MM.1S (cell line): Measurements from ENCODE around the gene DSN1.

ENCODE experiments used
- DNase-seq: peaks from one replicate; pipeline ENCODE4 v3.0.0-alpha.2; 2015
- H2AFZ ChIP-seq: fragments of 300-600 bp; sonication (generic); 2 replicates; pipeline ENCODE4 v1.6.0; 2016; ENCODE audit warnings: antibody characterized with exemption, low read length
- H3F3A ChIP-seq: fragments of 300-600 bp; sonication (generic); 2 replicates; pipeline ENCODE4 v1.6.1; 2016; ENCODE audit warnings: mild to moderate bottlenecking, antibody characterized with exemption, low read length, moderate library complexity, mixed read lengths; ENCODE audit not compliant: insufficient read depth
- H3K27ac ChIP-seq: fragments of 300-600 bp; sonication (generic); 2 replicates; pipeline ENCODE4 v1.5.1; 2016; ENCODE audit warnings: mild to moderate bottlenecking, low read length
- H3K27me3 ChIP-seq: fragments of 300-600 bp; sonication (generic); replicated peaks from 2 replicates; pipeline ENCODE4 v1.6.0; 2016; ENCODE audit warnings: low read length; ENCODE audit not compliant: insufficient read depth
- H3K36me3 ChIP-seq: fragments of 300-600 bp; sonication (generic); replicated peaks from 2 replicates; pipeline ENCODE4 v1.6.1; 2016; ENCODE audit warnings: mild to moderate bottlenecking, low read length, mixed read lengths; ENCODE audit not compliant: insufficient read depth
- H3K4me1 ChIP-seq: fragments of 300-600 bp; sonication (generic); 2 replicates; pipeline ENCODE4 v1.6.1; 2016; ENCODE audit warnings: low read length, mixed read lengths
- H3K4me2 ChIP-seq: fragments of 300-600 bp; sonication (generic); 2 replicates; pipeline ENCODE4 v1.6.0; 2016; ENCODE audit warnings: low read depth, low read length
- H3K4me3 ChIP-seq: fragments of 300-600 bp; sonication (generic); 2 replicates; pipeline ENCODE4 v1.5.1; 2016; ENCODE audit warnings: low read length, mixed read lengths
- H3K79me2 ChIP-seq: fragments of 300-600 bp; sonication (generic); 2 replicates; pipeline ENCODE4 v1.6.1; 2016; ENCODE audit warnings: mixed run types, low read length, mixed read lengths
- H3K9ac ChIP-seq: fragments of 300-600 bp; sonication (generic); 2 replicates; pipeline ENCODE4 v1.6.1; 2016; ENCODE audit warnings: low read length, mixed read lengths
- H3K9me2 ChIP-seq: fragments of 300-600 bp; sonication (generic); replicated peaks from 2 replicates; pipeline ENCODE4 v1.6.1; 2016; ENCODE audit warnings: mild to moderate bottlenecking, low read length, mixed read lengths; ENCODE audit not compliant: insufficient read depth
- H3K9me3 ChIP-seq: fragments of 300-600 bp; sonication (generic); replicated peaks from 2 replicates; pipeline ENCODE4 v1.6.1; 2016; ENCODE audit warnings: mild to moderate bottlenecking, low read length, mixed read lengths; ENCODE audit not compliant: insufficient read depth
- H4K20me1 ChIP-seq: fragments of 300-600 bp; sonication (generic); 2 replicates; pipeline ENCODE4 v1.6.1; 2016; ENCODE audit warnings: mild to moderate bottlenecking, low read length, moderate library complexity, mixed read lengths; ENCODE audit not compliant: insufficient read depth
- CTCF ChIP-seq: fragments of 300-600 bp; sonication (generic); IDR thresholded peaks from 2 replicates; pipeline ENCODE4 v1.5.1; 2016; ENCODE audit warnings: antibody characterized with exemption, low read length, mixed read lengths
- EZH2 ChIP-seq: fragments of 300-600 bp; sonication (generic); optimal IDR thresholded peaks from 2 replicates; pipeline ENCODE3; 2017; ENCODE audit warnings: low read depth, mild to moderate bottlenecking, antibody characterized with exemption, low read length, mixed read lengths
- EZH2phosphoT487 ChIP-seq: fragments of 300-600 bp; sonication (generic); IDR thresholded peaks from 2 replicates; pipeline ENCODE4 v1.6.1; 2018; ENCODE audit warnings: antibody characterized with exemption, low read length

Gene DSN1

GRCh38 chr20:36777576-36777975 is 4.0 kb upstream of the DSN1 start:
- DNase-seq: no peak
- Histone ChIP-seq H3K9ac (no peak overlapping the region), H3F3A (0 out of 2 replicates have a peak, but pooled peaks cover 6% of the 10 kb centered on the region), H3K36me3 (no peaks in the 10 kb centered on the region), H3K9me2 (no peaks in the 10 kb centered on the region), H3K4me3 (no peak overlapping the region), H4K20me1 (no peaks in the 10 kb centered on the region), H3K4me1 (peaks cover 4% of the 10 kb centered on the region), H3K27me3 (no peaks in the 10 kb centered on the region), H3K79me2 (peaks cover 7% of the 10 kb centered on the region), H3K4me2 (no peak overlapping the region), H3K27ac (no peak overlapping the region), H2AFZ (no peak overlapping the region), H3K9me3 (no peaks in the 10 kb centered on the region)
- TF ChIP-seq EZH2phosphoT487: no peak
- no peak for TF ChIP-seq CTCF
- TF ChIP-seq EZH2: no peak

- Histone ChIP-seq H3K4me3 (no peak overlapping the region), H2AFZ (no peak overlapping the region), H3K4me1 (peaks cover 7% of the 10 kb centered on the region), H3K27me3 (no peaks in the 10 kb centered on the region), H3K9me2 (no peaks in the 10 kb centered on the region), H3F3A (0 out of 2 replicates have a peak, but pooled peaks cover 6% of the 10 kb centered on the region), H4K20me1 (no peaks in the 10 kb centered on the region), H3K79me2 (peaks cover 10% of the 10 kb centered on the region), H3K9me3 (no peaks in the 10 kb centered on the region), H3K9ac (no peak overlapping the region), H3K36me3 (no peaks in the 10 kb centered on the region), H3K4me2 (no peak overlapping the region), H3K27ac (no peak overlapping the region)
- no peak for TF ChIP-seq EZH2
- TF ChIP-seq EZH2phosphoT487: no peak
- no peak for TF ChIP-seq CTCF
- no peak for DNase-seq
Observed at GRCh38 chr20:36777167-36777566, 3.6 kb upstream of the DSN1 start.

GRCh38 chr20:36775826-36776225 is 2.3 kb upstream of the DSN1 start:
- Histone ChIP-seq H3K4me3 (no peak overlapping the region), H3K36me3 (no peaks in the 10 kb centered on the region), H3K9me3 (no peaks in the 10 kb centered on the region), H3K4me2 (no peak overlapping the region), H3K27ac (no peak overlapping the region), H3F3A (0 out of 2 replicates have a peak, but pooled peaks cover 6% of the 10 kb centered on the region), H3K9ac (no peak overlapping the region), H3K4me1 (peaks cover 7% of the 10 kb centered on the region), H3K9me2 (no peaks in the 10 kb centered on the region), H3K79me2 (peaks cover 10% of the 10 kb centered on the region), H2AFZ (no peak overlapping the region), H4K20me1 (no peaks in the 10 kb centered on the region), H3K27me3 (no peaks in the 10 kb centered on the region)
- DNase-seq: no peak
- no peak for TF ChIP-seq EZH2
- TF ChIP-seq EZH2phosphoT487: no peak
- no peak for TF ChIP-seq CTCF
